Skeletal muscle tissue (tissue), 4 donors: ENCODE data around the gene IFNL4. TPM values are rescaled to one million over a fixed set of nuclear protein-coding genes. Genes with fewer than 3 reads are reported as not detected.
"Not testable (repeated sequence)": the region's sequence is repeated elsewhere in the genome, so short reads cannot be mapped to it uniquely, and the experiment has no call there.

Experiments
- H3K27ac ChIP-seq: one replicate; pipeline ENCODE4 v1.7.0; 2013; ENCODE audit warnings: mild to moderate bottlenecking, low read depth, low read length, inconsistent platforms
- H3K27me3 ChIP-seq, 3 donors: one replicate each; pipeline ENCODE4 v1.7.0; 2013; ENCODE audit warnings: low read length in 3 of 3; ENCODE audit not compliant: control insufficient read depth in 3 of 3, insufficient read depth in 3 of 3
- H3K36me3 ChIP-seq, 3 donors: one replicate each; pipeline ENCODE4 v1.7.0; 2013; ENCODE audit warnings: low read length in 3 of 3; ENCODE audit not compliant: control insufficient read depth in 3 of 3, insufficient read depth in 3 of 3
- H3K4me1 ChIP-seq, 3 donors: one replicate each; pipeline ENCODE4 v1.7.0; 2013; ENCODE audit warnings: low read length in 3 of 3, mild to moderate bottlenecking in 3 of 3; ENCODE audit not compliant: control insufficient read depth in 3 of 3, insufficient read depth in 3 of 3
- H3K4me3 ChIP-seq, 3 donors: one replicate each; pipeline ENCODE4 v1.7.0; 2013; ENCODE audit warnings: low read length in 3 of 3
- H3K9ac ChIP-seq, 3 donors: one replicate each; pipeline ENCODE4 v1.7.0; 2013; ENCODE audit warnings: low read length in 3 of 3, mild to moderate bottlenecking in 3 of 3, moderate library complexity in 2 of 3, low read depth in 1 of 3
- H3K9me3 ChIP-seq, 3 donors: one replicate each; pipeline ENCODE4 v1.7.0; 2013; ENCODE audit warnings: low read length in 3 of 3; ENCODE audit not compliant: control insufficient read depth in 3 of 3
- total RNA-seq: library from RNA; depleted of rRNA; stranded (reverse); fragments of >200 nt; gene quantifications from one replicate; pipeline ENCODE4 v1.2.3, GENCODE V29; 2014
- donor health status: Osteomylitis.

The IFNL4 gene
- total RNA-seq, 1 donor from 2014 or later, result not detected

DNA sequence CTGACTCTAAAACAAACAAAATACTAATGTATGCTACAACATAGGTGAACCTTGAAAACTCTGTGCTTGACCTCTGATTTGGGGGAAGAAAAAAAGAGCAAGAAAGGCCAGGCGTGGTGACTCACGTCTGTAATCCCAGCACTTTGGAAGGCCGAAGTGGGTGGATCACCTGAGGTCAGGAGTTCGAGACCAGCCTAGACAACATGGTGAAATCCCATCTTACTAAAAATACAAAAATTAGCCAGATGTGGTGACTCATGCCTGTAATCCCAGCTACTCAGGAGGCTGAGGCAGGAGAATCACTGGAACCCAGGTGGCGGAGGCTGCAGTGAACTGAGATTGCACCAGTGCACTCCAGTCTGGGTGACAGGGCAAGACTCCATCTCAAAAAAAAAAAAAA lies 25.2 kb upstream of the IFNL4 start:
- H3K9me3 ChIP-seq, H3K4me3 ChIP-seq, H3K27ac ChIP-seq, H3K4me1 ChIP-seq, H3K9ac ChIP-seq, H3K36me3 ChIP-seq: not testable (repeated sequence)
- H3K27me3 ChIP-seq, result peaks cover 14 to 22% (median 21%) of the 10 kb centered on the region in 3 donors

DNA sequence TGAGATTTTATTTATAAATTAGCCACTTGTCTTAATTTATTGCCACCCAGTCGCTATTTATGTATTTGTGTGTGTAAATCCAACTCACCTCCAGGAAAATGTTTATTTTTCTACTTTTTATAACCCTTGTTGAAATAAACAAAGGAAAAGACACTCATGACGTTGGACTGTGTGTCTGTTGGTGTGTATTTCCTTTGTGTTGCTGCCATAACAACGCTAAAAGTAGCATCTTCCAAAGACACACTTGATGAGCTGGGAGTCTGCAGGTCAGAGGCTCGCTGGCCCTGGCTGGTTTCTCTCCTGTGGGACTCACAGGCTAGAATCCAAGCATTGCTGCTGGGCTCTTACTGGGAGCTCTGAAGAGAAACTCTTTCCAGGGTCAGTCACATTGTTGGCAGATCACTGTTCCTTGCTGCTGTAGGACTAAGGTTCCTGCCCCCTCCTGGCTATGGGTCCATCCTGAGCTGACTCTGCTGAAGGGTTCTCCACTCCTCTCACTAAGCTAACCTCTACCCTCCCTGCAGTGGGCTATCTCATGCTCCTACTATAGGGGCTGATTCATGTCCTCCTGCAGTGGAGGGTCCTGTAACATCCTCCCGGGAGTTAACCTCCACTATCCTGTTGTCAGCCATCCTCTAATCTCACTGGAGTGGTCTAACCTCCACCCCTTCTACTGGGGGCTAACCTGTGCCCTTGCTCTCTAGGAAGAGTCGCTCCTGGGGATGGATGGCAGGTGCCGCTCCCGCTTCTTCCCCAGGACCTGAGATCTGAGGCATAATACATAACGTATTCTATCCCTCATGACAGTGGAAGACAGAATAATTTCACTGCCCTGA lies 21.6 kb upstream of the IFNL4 start:
- Histone ChIP-seq H3K27me3 (peaks cover 15 to 21% (median 18%) of the 10 kb centered on the region in 3 donors), H3K36me3 (no peaks in the 10 kb centered on the region)

GRCh38 chr19:39269369-39269768 lies 20.7 kb upstream of the IFNL4 start:
- H3K4me3 ChIP-seq, H3K9ac ChIP-seq, H3K9me3 ChIP-seq, H3K27ac ChIP-seq, H3K4me1 ChIP-seq, H3K36me3 ChIP-seq: not testable (repeated sequence)
- H3K27me3 ChIP-seq, result peaks cover 22 to 30% (median 27%) of the 10 kb centered on the region in 3 donors

More for the DNA sequence above, 21.6 kb upstream of the IFNL4 start:
- no peaks in the 10 kb centered on the region for H3K9me3 ChIP-seq
- H3K9ac ChIP-seq, result no peak overlapping the region
- no peaks in the 10 kb centered on the region for H3K4me1 ChIP-seq
- H3K4me3 ChIP-seq, result no peak overlapping the region
- H3K27ac ChIP-seq, result no peak overlapping the region

- not testable (repeated sequence) for H3K4me3 ChIP-seq, H3K4me1 ChIP-seq, H3K9ac ChIP-seq, H3K27ac ChIP-seq, H3K9me3 ChIP-seq, H3K36me3 ChIP-seq
- H3K27me3 ChIP-seq, result peaks cover 29 to 37% (median 34%) of the 10 kb centered on the region in 3 donors
These were observed 20.0 kb upstream of the IFNL4 start for GRCh38 chr19:39268531-39269223.

DNA sequence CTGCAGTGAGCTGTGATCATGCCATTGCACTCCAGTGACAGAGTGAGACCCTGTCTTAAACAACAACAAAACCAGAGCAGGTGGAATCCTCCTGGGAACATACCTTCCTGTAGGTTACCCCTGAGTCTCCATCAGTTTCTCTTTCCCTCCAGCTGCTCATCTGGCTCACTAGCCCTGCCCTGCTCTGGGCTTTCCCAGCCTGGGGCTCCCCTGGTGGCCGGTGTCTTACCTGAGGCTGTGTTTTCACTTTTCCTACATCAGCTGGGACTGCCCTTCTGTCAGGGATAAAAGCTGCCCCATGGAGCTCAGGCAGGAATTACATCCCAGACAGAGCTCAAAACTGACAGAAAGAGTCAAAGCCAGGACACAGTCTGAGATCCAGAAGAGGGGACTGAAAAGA lies 19.4 kb upstream of the IFNL4 start, which contains the start of gene IFNL2:
IFNL2 (plus strand) TSS at position 312 of the 400 bp plus-strand sequence. CDS start 173 bp downstream, outside the sequence.
- not testable (repeated sequence) for H3K4me3 ChIP-seq, H3K27ac ChIP-seq, H3K4me1 ChIP-seq

DNA sequence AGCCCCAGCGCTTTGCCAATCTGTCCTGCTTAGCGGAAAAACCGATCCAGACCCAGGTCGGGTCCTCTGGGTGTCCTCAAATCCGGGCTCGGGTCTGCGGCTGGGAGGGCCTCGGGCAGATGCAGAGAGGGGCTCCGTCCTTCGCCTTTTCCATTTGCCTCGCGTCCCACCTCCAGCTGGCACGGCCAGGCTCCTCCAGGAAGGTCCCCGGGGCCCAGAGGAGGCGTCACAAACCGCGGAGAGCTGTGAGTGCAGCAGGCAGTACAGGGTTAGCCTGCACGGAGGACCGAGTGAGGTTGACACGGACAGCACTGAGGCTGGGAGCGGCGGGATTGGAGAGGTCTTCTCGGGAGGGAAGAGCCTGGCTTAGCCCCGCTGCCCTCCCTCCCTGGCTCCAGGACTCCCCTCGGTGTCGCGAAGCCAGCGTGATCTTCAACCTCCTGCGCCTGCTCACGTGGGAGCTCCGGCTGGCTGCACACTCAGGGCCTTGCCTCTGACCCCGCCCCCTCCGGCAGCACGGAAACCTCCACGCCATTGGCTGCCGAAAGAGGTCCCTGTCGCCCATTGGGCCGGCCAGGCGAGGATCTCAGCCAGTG lies 16.8 kb upstream of the IFNL4 start:
- Histone ChIP-seq H3K4me1 (no peaks in the 10 kb centered on the region), H3K27ac (no peak overlapping the region), H3K9me3 (no peaks in the 10 kb centered on the region), H3K4me3 (no peak overlapping the region), H3K9ac (no peak overlapping the region), H3K36me3 (no peaks in the 10 kb centered on the region), H3K27me3 (peaks cover 37 to 53% (median 52%) of the 10 kb centered on the region in 3 donors)

More for the DNA sequence above, 19.4 kb upstream of the IFNL4 start, which contains the start of gene IFNL2:
- H3K27me3 ChIP-seq, result peaks cover 34 to 43% (median 40%) of the 10 kb centered on the region in 3 donors
- not testable (repeated sequence) for H3K9ac ChIP-seq, H3K9me3 ChIP-seq, H3K36me3 ChIP-seq

DNA sequence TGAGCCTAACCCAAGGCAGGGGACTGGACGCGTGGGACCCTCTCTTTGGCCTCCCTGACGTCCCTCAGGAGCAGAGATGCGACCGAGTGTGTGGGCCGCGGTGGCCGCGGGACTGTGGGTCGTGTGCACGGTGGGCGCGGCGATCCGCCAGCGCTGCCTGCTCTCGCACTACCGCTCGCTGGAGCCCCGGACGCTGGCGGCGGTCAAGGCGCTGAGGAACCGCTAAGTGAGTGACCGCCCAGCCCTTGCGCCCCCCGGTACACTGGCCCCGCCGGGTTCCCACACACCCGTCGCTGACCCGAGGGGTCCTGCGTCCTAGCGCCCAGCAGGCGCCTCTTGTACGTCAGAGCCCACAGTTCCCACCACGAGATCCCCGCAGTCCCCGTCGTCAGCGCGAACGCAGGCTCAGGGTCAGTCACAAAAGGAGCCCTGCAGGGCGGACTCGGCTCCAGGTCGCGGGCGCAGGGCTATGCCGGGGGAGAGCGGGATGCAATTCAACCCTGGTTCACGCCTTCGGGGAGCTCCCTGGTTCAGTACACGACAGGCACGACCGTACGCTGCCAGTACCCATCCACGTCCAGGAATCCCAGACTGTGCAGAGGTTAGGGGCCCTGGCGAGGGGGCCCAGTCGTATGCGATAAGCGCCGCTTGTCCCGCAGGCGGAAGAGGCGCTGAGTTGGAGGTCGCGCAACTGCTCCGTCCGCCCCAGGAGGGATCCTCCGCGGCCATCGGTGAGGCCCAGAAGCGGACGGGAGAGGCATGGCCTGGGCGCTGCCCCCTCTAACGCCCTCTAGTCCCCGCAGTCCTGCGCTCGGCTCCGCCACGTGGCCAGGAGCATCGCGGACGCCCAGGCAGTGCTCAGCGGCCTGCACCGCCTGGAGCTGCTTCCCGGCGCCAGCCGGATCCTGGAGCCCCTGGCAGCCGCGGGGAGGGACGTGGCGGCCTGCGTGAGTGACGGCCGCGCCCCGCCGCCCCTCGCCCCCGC lies 15.9 kb upstream of the IFNL4 start:
- Histone ChIP-seq H3K36me3 (no peaks in the 10 kb centered on the region), H3K27me3 (peaks cover 35 to 47% (median 46%) of the 10 kb centered on the region in 3 donors), H3K27ac (no peak overlapping the region), H3K9me3 (no peaks in the 10 kb centered on the region), H3K4me3 (no peak overlapping the region), H3K9ac (no peak overlapping the region), H3K4me1 (no peaks in the 10 kb centered on the region)

GRCh38 chr19:39263912-39264305 lies 15.3 kb upstream of the IFNL4 start:
- H3K36me3 ChIP-seq, result no peaks in the 10 kb centered on the region
- no peaks in the 10 kb centered on the region for H3K9me3 ChIP-seq
- H3K4me1 ChIP-seq, result no peaks in the 10 kb centered on the region
- no peak overlapping the region for H3K27ac ChIP-seq
- no peak overlapping the region for H3K9ac ChIP-seq
- no peak overlapping the region for H3K4me3 ChIP-seq
- peaks cover 35 to 49% (median 47%) of the 10 kb centered on the region in 3 donors for H3K27me3 ChIP-seq

DNA sequence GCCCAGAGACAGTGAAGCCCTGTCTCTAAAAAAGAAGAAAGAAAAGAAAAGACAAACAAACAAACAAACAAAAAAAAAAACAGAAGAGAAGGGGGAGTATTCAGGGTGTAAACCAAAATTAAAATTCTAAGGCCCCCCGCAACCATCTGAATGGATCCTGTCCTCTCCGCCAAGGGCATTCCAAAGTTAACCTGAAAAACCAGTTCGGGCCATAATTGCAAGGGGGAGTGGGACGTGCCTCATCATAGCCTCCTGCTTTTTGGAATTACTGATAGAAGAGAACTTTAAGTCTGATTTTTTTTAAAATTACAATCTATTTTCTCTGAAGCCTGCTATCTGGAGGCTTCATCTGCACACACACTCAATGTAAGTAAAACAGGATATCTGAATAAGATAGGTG lies 13.8 kb upstream of the IFNL4 start:
- no peaks in the 10 kb centered on the region for H3K9me3 ChIP-seq
- no peak overlapping the region for H3K9ac ChIP-seq
- H3K27me3 ChIP-seq, result peaks cover 35 to 56% (median 51%) of the 10 kb centered on the region in 3 donors
- H3K4me3 ChIP-seq, result no peak overlapping the region
- no peak overlapping the region for H3K27ac ChIP-seq
- no peaks in the 10 kb centered on the region for H3K36me3 ChIP-seq
- H3K4me1 ChIP-seq, result no peaks in the 10 kb centered on the region
